Measurements from ENCODE around the gene PLXNB2. TPM values are rescaled to one million over a fixed set of nuclear protein-coding genes. Genes with fewer than 3 reads are reported as not detected.
"Not testable (repeated sequence)": the region's sequence is repeated elsewhere in the genome, so short reads cannot be mapped to it uniquely, and the experiment has no call there.

PLXNB2 gene
- total RNA-seq, 5 donors from 2014 or later (not counting 1 experiment from before 2014, with no cell fraction given), result 4.3 to 11.8 (median 6.5) TPM

DNA sequence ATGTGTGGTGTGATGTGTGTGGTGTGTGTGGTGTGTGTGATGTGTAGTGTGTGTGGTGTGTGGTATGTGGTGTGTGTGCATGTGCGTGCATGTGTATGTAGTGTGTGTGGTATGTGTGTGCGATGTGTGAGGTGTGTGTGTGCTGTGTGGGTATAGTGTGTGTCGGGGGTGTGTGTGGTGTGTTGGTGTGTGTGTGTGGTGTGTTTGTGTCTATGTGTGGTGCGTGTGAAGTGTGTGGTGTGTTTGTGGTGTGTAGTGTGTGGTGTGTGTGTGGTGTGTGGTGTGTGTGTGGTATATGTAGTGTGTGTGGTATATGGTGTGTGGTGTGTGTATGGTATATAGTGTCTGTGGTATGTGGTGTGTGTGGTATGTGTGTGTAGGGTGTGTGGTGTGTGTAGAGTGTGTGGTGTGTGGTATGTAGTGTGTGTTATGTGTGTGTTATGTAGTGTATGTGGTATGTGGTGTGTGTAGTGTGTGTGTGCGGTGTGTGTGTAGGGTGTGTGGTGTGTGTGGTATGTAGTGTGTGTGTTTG, 30.7 kb upstream of the PLXNB2 start:
- no peak overlapping the region for H3K4me3 ChIP-seq (ENCODE audit: control insufficient read depth in 1 of 2, extremely low read depth in 1 of 2, low read length in 1 of 2)
- H3K4me3 Mint-ChIP-seq, result no peak overlapping the region
- WGBS (ENCODE audit: insufficient coverage), result 99% methylated on average over 5 of the region's 5 CpGs
- H3K9me3 ChIP-seq, result no peaks in the 10 kb centered on the region
- peaks cover 0 to 14% (median 11%) of the 10 kb centered on the region in 3 donors for H3K4me1 Mint-ChIP-seq
- no peaks in the 10 kb centered on the region for H3K36me3 Mint-ChIP-seq
- POLR2A ChIA-PET, result no interaction called here
- H3K27ac ChIP-seq (ENCODE audit: low read length), result no peak overlapping the region
- no peaks in the 10 kb centered on the region for H3K36me3 ChIP-seq (ENCODE audit: control insufficient read depth in 2 of 2, extremely low read depth in 1 of 2, insufficient read depth in 1 of 2, low read length in 1 of 2)
- CTCF ChIA-PET, result no interaction called here
- no peaks in the 10 kb centered on the region for H3K27me3 Mint-ChIP-seq
- ATAC-seq (replicated peaks in 1 of 4) (no peak), DNase-seq (no peak)
- H3K4me1 ChIP-seq (ENCODE audit: control insufficient read depth in 1 of 2, extremely low read depth in 1 of 2, insufficient read depth in 2 of 2, low read length in 2 of 2), result peaks cover 0 to 19% of the 10 kb centered on the region in 2 experiments
- no peaks in the 10 kb centered on the region for H3K9me3 Mint-ChIP-seq
- H3K27me3 ChIP-seq (replicated peaks in 1 of 2; ENCODE audit: control insufficient read depth in 2 of 2, extremely low read depth in 1 of 2, insufficient read depth in 2 of 2, low read length in 1 of 2), result peaks cover 0 to 4% of the 10 kb centered on the region in 2 experiments
- H3K27ac Mint-ChIP-seq, result no peak overlapping the region

DNA sequence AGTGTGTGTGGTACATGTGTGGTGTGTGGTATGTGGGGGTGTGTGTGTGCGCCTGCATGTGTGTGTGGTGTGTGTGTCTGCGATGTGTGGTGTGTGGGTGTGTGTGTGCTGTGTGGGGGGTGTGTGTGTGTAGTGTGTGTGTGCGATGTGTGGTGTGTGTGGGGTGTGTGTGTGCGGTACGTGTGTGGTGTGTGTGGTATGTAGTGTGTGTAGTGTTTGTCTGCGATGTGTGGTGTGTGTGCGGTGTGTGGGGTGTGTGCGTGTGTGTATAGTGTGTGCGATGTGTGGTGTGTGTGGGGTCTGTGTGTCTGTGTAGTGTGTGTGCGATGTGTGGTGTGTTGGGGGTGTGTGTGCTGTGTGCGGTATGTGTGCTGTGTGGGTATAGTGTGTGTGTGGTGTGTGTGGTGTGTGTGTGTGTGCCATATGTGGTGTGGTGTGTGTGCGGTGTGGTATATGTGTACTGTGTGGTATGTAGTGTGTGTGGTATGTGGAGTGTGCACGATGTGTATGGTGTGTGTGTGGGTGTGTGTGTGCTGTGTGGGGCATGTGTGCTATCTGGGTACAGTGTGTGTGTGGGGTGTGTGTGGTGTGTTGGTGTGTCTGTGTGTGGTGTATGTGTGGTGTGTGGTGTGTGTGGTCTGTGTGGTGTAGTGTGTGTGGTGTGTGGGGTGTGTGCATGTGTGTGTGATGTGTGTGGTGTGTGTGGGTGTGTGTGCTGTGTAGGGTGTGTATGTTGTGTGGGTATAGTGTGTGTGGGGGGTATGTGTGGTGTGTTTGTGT, 30.0 kb upstream of the PLXNB2 start:
- DNase-seq, result no peak
- Mint-ChIP-seq H3K4me3 (no peak overlapping the region), H3K9me3 (no peaks in the 10 kb centered on the region), H3K36me3 (no peaks in the 10 kb centered on the region), H3K4me1 (peaks cover 0 to 11% (median 9%) of the 10 kb centered on the region in 3 donors), H3K27ac (no peak overlapping the region), H3K27me3 (no peaks in the 10 kb centered on the region)
- H3K9me3 ChIP-seq, result no peaks in the 10 kb centered on the region
- WGBS (ENCODE audit: insufficient coverage), result 95% methylated on average over 13 of the region's 13 CpGs
- H3K27ac ChIP-seq (ENCODE audit: low read length), result no peak overlapping the region
- ChIA-PET POLR2A (no interaction called here), CTCF (no interaction called here)
- peaks cover 0 to 13% of the 10 kb centered on the region in 2 experiments for H3K4me1 ChIP-seq (ENCODE audit: control insufficient read depth in 1 of 2, extremely low read depth in 1 of 2, insufficient read depth in 2 of 2, low read length in 2 of 2)
- H3K27me3 ChIP-seq (replicated peaks in 1 of 2; ENCODE audit: control insufficient read depth in 2 of 2, extremely low read depth in 1 of 2, insufficient read depth in 2 of 2, low read length in 1 of 2), result peaks cover 0 to 4% of the 10 kb centered on the region in 2 experiments
- no peaks in the 10 kb centered on the region for H3K36me3 ChIP-seq (ENCODE audit: control insufficient read depth in 2 of 2, extremely low read depth in 1 of 2, insufficient read depth in 1 of 2, low read length in 1 of 2)
- no peak overlapping the region for H3K4me3 ChIP-seq (ENCODE audit: control insufficient read depth in 1 of 2, extremely low read depth in 1 of 2, low read length in 1 of 2)
- no peak for ATAC-seq (replicated peaks in 1 of 4)

DNA sequence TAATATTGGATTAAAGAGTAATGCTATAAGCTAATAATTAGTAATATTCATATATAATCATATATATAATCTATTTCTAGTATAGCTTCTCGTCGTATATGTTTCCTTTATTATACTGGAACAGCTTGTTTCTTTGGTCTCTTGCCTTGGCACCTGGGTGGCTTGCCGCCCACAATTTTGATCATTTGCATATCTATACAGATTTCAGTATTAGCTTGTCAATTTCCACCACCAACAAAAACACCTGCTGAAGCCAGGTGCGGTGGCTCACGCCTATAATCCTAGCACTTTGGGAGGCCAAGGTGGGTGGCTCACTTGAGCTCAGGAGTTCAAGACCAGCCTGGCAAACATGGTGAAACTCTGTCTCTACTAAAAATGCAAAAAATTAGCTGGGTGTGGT, 27.0 kb upstream of the PLXNB2 start:
- H3K4me1 Mint-ChIP-seq; H3K9me3 Mint-ChIP-seq; H3K27ac Mint-ChIP-seq; H3K4me1 ChIP-seq (ENCODE audit: control insufficient read depth in 1 of 2, extremely low read depth in 1 of 2, insufficient read depth in 2 of 2, low read length in 2 of 2); H3K36me3 Mint-ChIP-seq; H3K4me3 Mint-ChIP-seq; DNase-seq; POLR2A ChIA-PET; H3K27me3 ChIP-seq (replicated peaks in 1 of 2; ENCODE audit: control insufficient read depth in 2 of 2, extremely low read depth in 1 of 2, insufficient read depth in 2 of 2, low read length in 1 of 2); H3K27ac ChIP-seq (ENCODE audit: low read length); H3K9me3 ChIP-seq; H3K36me3 ChIP-seq (ENCODE audit: control insufficient read depth in 2 of 2, extremely low read depth in 1 of 2, insufficient read depth in 1 of 2, low read length in 1 of 2); H3K27me3 Mint-ChIP-seq; ATAC-seq (replicated peaks in 1 of 4); H3K4me3 ChIP-seq (ENCODE audit: control insufficient read depth in 1 of 2, extremely low read depth in 1 of 2, low read length in 1 of 2): not testable (repeated sequence)
- no CpG with 5 or more reads among the region's 5 CpGs for WGBS (ENCODE audit: insufficient coverage)
- CTCF ChIA-PET, result interaction anchor here (0.5 to 0.9 kb wide), 3 partner anchors 10 to 228 kb away, joined by 3 read pairs; partner anchors contain the start of gene SYCE3 (in 1 of the 2)

DNA sequence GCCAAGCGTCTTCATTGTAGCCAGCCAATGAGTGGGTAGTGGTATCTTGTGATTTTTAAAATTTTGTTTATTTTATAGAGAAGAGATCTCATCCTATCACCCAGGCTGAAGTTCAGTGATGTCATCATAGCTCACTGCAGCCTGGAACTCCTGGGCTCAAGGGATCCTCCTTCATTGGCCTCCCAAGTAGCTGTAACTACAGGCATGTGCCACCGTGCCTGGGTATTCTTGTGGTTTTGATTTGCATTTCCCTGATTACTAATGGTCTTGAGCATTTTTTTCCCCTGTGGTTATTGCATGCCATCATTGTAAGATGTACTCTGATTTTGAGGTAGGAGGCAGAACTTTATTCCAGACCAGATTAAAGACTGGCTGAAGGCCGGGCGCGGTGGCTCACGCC, 21.8 kb upstream of the PLXNB2 start:
- 80% methylated on average over 1 of the region's 6 CpGs for WGBS (ENCODE audit: insufficient coverage)
- peaks cover 9 to 17% (median 14%) of the 10 kb centered on the region in 3 donors for H3K4me1 Mint-ChIP-seq
- Histone ChIP-seq H3K4me1 (ENCODE audit: control insufficient read depth in 1 of 2, extremely low read depth in 1 of 2, insufficient read depth in 2 of 2, low read length in 2 of 2) (peaks cover 0 to 16% of the 10 kb centered on the region in 2 experiments), H3K4me3 (ENCODE audit: control insufficient read depth in 1 of 2, extremely low read depth in 1 of 2, low read length in 1 of 2) (no peak overlapping the region), H3K27me3 (replicated peaks in 1 of 2; ENCODE audit: control insufficient read depth in 2 of 2, extremely low read depth in 1 of 2, insufficient read depth in 2 of 2, low read length in 1 of 2) (peaks cover 0 to 24% of the 10 kb centered on the region in 2 experiments), H3K27ac (ENCODE audit: low read length) (no peak overlapping the region), H3K36me3 (ENCODE audit: control insufficient read depth in 2 of 2, extremely low read depth in 1 of 2, insufficient read depth in 1 of 2, low read length in 1 of 2) (no peaks in the 10 kb centered on the region), H3K9me3 (no peaks in the 10 kb centered on the region)
- DNase-seq, result no peak
- ChIA-PET POLR2A (no interaction called here), CTCF (interaction anchor here (1.2 to 1.6 kb wide), 2 partner anchors 12 to 13 kb away, joined by 3 to 6 read pairs; no protein-coding TSS in a partner anchor)
- H3K36me3 Mint-ChIP-seq, result no peaks in the 10 kb centered on the region
- no peak overlapping the region for H3K27ac Mint-ChIP-seq
- peak overlapping the region in 1 of 3 donors; percentile 2 for H3K4me3 Mint-ChIP-seq
- H3K9me3 Mint-ChIP-seq, result no peaks in the 10 kb centered on the region
- ATAC-seq (replicated peaks in 1 of 4), result no peak
- H3K27me3 Mint-ChIP-seq, result peaks cover 0 to 2% of the 10 kb centered on the region in 2 donors

GRCh38 chr22:50327711-50328019, 20.2 kb upstream of the PLXNB2 start:
- Histone ChIP-seq H3K27me3 (replicated peaks in 1 of 2; ENCODE audit: control insufficient read depth in 2 of 2, extremely low read depth in 1 of 2, insufficient read depth in 2 of 2, low read length in 1 of 2) (peaks cover 0 to 28% of the 10 kb centered on the region in 2 experiments), H3K4me3 (ENCODE audit: control insufficient read depth in 1 of 2, extremely low read depth in 1 of 2, low read length in 1 of 2) (peak overlapping the region; percentile 55 to 58), H3K4me1 (ENCODE audit: control insufficient read depth in 1 of 2, extremely low read depth in 1 of 2, insufficient read depth in 2 of 2, low read length in 2 of 2) (peaks cover 0 to 16% of the 10 kb centered on the region in 2 experiments), H3K9me3 (no peaks in the 10 kb centered on the region), H3K27ac (ENCODE audit: low read length) (no peak overlapping the region), H3K36me3 (ENCODE audit: control insufficient read depth in 2 of 2, extremely low read depth in 1 of 2, insufficient read depth in 1 of 2, low read length in 1 of 2) (no peaks in the 10 kb centered on the region)
- ATAC-seq (replicated peaks in 1 of 4), result no peak
- ChIA-PET CTCF (interaction anchor here in 1 of 2 donors (0.6 to 1.5 kb wide), 2 partner anchors 75 to 213 kb away, joined by 3 to 4 read pairs; no protein-coding TSS in a partner anchor), POLR2A (interaction anchor here in 1 of 2 donors (0.6 kb wide), 1 partner anchor 236 kb away, joined by 3 read pairs; no protein-coding TSS in a partner anchor)
- peaks cover 0 to 2% of the 10 kb centered on the region in 2 donors for H3K27me3 Mint-ChIP-seq
- H3K36me3 Mint-ChIP-seq, result no peaks in the 10 kb centered on the region
- peaks cover 9 to 17% (median 14%) of the 10 kb centered on the region in 3 donors for H3K4me1 Mint-ChIP-seq
- peak overlapping the region; percentile 73 to 82 (median 77) for H3K4me3 Mint-ChIP-seq
- no peak for DNase-seq
- H3K27ac Mint-ChIP-seq, result peak overlapping the region; percentile 59 to 74
- 90% methylated on average over 8 of the region's 22 CpGs for WGBS (ENCODE audit: insufficient coverage)
- no peaks in the 10 kb centered on the region for H3K9me3 Mint-ChIP-seq

DNA sequence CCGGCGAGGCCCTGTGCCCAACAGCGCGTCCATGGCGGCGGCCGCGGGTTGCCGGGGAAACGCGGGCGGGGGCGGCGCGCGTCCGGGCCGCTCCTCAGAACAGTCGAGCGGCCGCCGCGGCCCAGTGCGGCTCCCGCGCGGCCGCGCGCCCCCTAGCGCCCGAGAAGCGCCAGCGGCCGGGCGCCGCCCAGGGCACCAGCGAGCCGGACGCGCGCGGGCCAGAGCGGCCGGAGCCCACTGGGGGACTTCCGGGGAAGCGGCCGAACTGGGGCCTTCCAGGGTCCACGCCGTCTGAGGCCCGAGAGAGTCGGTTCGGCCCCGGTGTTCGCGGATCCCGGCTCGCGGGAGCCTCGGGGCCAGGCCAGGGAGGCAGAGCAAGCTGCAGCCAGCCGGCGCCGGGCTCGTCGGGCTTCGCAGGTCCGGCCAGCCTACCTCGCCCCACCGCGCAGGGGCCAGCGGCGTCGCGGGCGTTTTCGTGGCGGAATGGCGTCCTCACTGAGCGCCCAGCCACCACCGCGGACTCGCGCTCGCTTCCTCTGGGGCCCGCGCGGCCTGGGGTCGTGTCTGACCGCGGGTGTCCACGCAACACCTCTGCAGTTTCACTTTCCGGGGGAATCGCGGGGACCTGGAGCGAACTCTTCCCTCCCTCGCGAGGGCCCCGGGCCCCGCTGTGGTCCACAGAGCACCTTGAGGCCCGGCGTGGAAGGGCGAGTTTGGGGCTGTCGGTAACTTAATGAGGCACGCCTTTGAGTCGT, 19.7 kb upstream of the PLXNB2 start, which contains the start of gene DENND6B:
TSS of gene DENND6B (minus strand) at position 57 of the 755 bp plus-strand sequence. CDS start at position 33, 24 bp downstream.
- peak within 1 kb of the TSS; percentile 55 to 58 for H3K4me3 ChIP-seq (ENCODE audit: control insufficient read depth in 1 of 2, extremely low read depth in 1 of 2, low read length in 1 of 2)
- H3K4me1 ChIP-seq (ENCODE audit: control insufficient read depth in 1 of 2, extremely low read depth in 1 of 2, insufficient read depth in 2 of 2, low read length in 2 of 2), result peaks cover 0 to 16% of the 10 kb centered on the region in 2 experiments
- no peaks in the 10 kb centered on the region for H3K9me3 ChIP-seq
- no peaks in the 10 kb centered on the region for H3K36me3 ChIP-seq (ENCODE audit: control insufficient read depth in 2 of 2, extremely low read depth in 1 of 2, insufficient read depth in 1 of 2, low read length in 1 of 2)
- POLR2A ChIA-PET, result interaction anchor here in 1 of 2 donors (0.6 kb wide), 1 partner anchor 237 kb away, joined by 3 read pairs; no protein-coding TSS in a partner anchor
- Mint-ChIP-seq H3K27me3 (peaks cover 0 to 2% of the 10 kb centered on the region in 2 donors), H3K4me3 (peak within 1 kb of the TSS; percentile 77 to 82 (median 80)), H3K27ac (peak within 1 kb of the TSS; percentile 59 to 74), H3K36me3 (no peaks in the 10 kb centered on the region), H3K9me3 (no peaks in the 10 kb centered on the region), H3K4me1 (peaks cover 9 to 17% (median 14%) of the 10 kb centered on the region in 3 donors)
- WGBS (ENCODE audit: insufficient coverage), result 2% methylated on average over 104 of the region's 105 CpGs
- ATAC-seq (replicated peaks in 1 of 4) (peak; percentile 96 to 99 (median 97)), DNase-seq (peak in 34 of 35 experiments; percentile 22 to 84 (median 50))
- peaks cover 0 to 28% of the 10 kb centered on the region in 2 experiments for H3K27me3 ChIP-seq (replicated peaks in 1 of 2; ENCODE audit: control insufficient read depth in 2 of 2, extremely low read depth in 1 of 2, insufficient read depth in 2 of 2, low read length in 1 of 2)
- no peak within 1 kb of the TSS for H3K27ac ChIP-seq (ENCODE audit: low read length)
- CTCF ChIA-PET, result interaction anchor here in 1 of 2 donors (0.6 to 1.5 kb wide), 3 partner anchors 75 to 214 kb away, joined by 3 to 6 read pairs (median 4); no protein-coding TSS in a partner anchor
